Stimulated activated CD4-positive, alpha-beta T cell treated with anti-CD3 and anti-CD28 coated beads, Interleukin-15, amount 100 ng/mL, for 1 hour (primary cell): ENCODE data around the gene NHEJ1.

ENCODE experiments used
- DNase-seq, 2 donors: peaks; one replicate each; pipeline ENCODE4 v3.0.0-alpha.2; 2020; ENCODE audit warnings: low read depth in 1 of 2, low spot score in 1 of 2

NHEJ1 gene

GRCh38 chr2:219167997-219168396, 7.4 kb upstream of the NHEJ1 start:
- DNase-seq, result no peak

GRCh38 chr2:219165058-219165911, 4.7 kb upstream of the NHEJ1 start:
- no peak for DNase-seq

- no peak for DNase-seq
Observed at GRCh38 chr2:219163156-219163555, 2.5 kb upstream of the NHEJ1 start.

- DNase-seq, result no peak
Observed at GRCh38 chr2:219161097-219161496, 482 bp upstream of the NHEJ1 start.

- DNase-seq, result no peak
Observed at GRCh38 chr2:219159771-219160185, 837 bp downstream of the NHEJ1 start.

- DNase-seq, result no peak
Observed at GRCh38 chr2:219158586-219158985, 2.0 kb downstream of the NHEJ1 start.

- DNase-seq, result no peak
Observed at GRCh38 chr2:219158025-219158424, 2.6 kb downstream of the NHEJ1 start.

- DNase-seq, result no peak
Observed at GRCh38 chr2:219157396-219157795, 3.2 kb downstream of the NHEJ1 start.

GRCh38 chr2:219155054-219155644, 5.5 kb downstream of the NHEJ1 start:
- no peak for DNase-seq

GRCh38 chr2:219149667-219150066, 10.9 kb downstream of the NHEJ1 start:
- no peak for DNase-seq

- DNase-seq, result no peak
Observed at GRCh38 chr2:219142329-219142728, 18.3 kb downstream of the NHEJ1 start.

GRCh38 chr2:219140722-219141121, 19.9 kb downstream of the NHEJ1 start:
- no peak for DNase-seq

GRCh38 chr2:219133976-219134375, 26.6 kb downstream of the NHEJ1 start:
- no peak for DNase-seq

GRCh38 chr2:219131744-219132143, 28.9 kb downstream of the NHEJ1 start:
- DNase-seq, result no peak

- no peak for DNase-seq
Observed at GRCh38 chr2:219131327-219131726, 29.3 kb downstream of the NHEJ1 start.

GRCh38 chr2:219129589-219129988, 31.0 kb downstream of the NHEJ1 start:
- no peak for DNase-seq

GRCh38 chr2:219128396-219128795, 32.2 kb downstream of the NHEJ1 start:
- no peak for DNase-seq

- no peak for DNase-seq
Observed at GRCh38 chr2:219127037-219127635, 33.5 kb downstream of the NHEJ1 start.

GRCh38 chr2:219126555-219126954, 34.1 kb downstream of the NHEJ1 start:
- no peak for DNase-seq

GRCh38 chr2:219125886-219126270, 34.7 kb downstream of the NHEJ1 start:
- no peak for DNase-seq

- DNase-seq, result no peak
Observed at GRCh38 chr2:219125225-219125885, 35.3 kb downstream of the NHEJ1 start.
